Inferior parietal cortex (tissue), 1 donor: ENCODE data around the gene KDM3A.
A peak's percentile ranks its signal among the peaks of the same experiment; 100 is the strongest.
"Not testable (repeated sequence)": the region's sequence is repeated elsewhere in the genome, so short reads cannot be mapped to it uniquely, and the experiment has no call there.

Source experiments
- DNase-seq: peaks from one replicate; pipeline ENCODE4 v3.0.0-alpha.2; 2016; ENCODE audit errors: extremely low spot score

KDM3A gene

DNA sequence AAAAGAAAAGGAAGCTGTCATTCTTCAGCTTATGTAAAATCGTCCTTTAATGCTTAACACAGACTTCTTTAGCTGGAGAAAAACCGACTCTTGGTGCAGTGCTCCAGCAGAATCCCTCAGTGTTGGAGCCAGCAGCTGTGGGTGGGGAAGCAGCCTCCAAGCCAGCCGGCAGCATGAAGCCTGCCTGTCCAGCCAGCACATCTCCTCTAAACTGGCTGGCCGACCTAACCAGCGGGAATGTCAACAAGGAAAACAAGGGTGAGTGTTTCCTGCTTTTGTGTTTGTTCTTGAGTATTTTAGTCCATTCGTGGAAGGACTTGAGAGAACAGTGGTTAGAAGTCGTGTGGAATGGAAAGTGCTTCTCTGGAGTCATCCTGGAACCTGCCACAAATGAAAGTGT lies 38.9 kb downstream of the KDM3A start:
- no peak for DNase-seq

DNA sequence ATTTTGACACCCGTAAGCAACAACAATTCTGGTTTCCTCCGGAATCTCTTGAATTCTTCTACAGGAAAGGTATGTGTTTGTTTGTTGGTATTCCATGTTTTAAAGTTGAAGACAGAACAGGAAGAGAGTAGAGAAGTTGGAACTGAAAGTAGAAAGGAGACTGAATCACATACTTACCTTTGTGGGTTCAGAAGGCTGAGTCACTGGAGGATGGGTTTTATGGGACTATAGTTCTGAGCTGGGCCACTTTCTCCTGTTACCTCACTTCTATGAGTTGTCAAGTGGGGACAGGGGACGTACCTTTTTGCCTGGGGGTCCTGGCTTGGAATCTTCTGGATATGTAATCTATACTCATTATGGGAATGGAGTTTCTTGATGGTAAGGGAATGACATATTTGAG lies 40.9 kb downstream of the KDM3A start:
- DNase-seq: no peak

DNA sequence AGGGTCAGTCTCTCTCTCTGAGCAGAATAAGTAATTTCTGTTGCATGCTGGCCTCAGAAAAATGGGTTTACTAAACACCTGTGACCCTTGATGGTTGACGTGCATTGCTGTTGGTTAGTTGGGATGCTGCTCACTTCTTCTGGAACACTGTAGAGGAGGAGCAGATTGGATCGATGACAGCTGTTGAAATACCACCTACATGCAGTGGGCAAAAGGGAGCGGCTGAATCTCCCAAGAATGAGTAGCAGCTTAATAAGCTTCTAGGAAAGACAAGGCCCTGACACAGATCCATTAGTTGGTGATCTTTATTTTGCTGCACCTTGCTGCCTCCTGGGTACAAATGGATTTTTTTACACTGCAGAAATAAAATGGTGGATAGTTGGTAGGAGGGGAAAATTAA lies 43.2 kb downstream of the KDM3A start:
- no peak for DNase-seq

DNA sequence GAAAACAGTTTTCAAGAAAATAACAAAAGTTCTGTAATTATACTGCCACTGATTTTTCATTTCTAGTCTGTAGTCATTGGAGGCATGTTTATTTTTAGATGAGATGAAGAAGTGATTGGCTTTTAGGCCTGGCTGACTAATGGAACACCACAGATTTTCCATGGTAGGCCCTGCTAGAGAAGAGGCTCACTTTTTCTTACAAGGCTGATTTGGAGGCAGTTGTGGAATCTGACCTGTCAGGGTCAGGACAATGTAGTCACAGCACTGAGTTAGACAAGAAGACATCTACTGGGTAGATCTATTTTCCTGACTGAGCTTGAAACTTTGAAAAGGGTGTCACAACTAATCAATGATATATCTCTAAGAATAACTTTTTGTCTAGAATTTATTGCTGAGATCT lies 43.9 kb downstream of the KDM3A start:
- DNase-seq: no peak

DNA sequence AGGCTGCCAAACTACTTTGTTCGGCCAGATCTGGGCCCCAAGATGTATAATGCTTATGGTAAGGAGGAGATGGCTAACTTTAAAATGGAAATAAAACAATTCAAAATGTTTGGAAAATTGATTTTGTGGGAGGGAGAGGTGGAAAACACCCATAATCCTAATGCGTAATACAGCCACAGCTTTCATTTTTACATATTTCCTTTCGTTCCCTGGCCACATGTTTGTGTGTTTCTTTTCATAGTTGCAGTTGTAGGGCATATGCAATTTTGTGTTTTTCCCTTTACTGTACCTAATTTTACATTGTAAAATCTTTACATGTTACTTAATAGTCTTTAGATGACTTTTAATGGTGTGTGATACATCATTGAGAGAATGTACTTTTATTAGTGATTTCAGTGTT lies 44.6 kb downstream of the KDM3A start:
- no peak for DNase-seq

DNA sequence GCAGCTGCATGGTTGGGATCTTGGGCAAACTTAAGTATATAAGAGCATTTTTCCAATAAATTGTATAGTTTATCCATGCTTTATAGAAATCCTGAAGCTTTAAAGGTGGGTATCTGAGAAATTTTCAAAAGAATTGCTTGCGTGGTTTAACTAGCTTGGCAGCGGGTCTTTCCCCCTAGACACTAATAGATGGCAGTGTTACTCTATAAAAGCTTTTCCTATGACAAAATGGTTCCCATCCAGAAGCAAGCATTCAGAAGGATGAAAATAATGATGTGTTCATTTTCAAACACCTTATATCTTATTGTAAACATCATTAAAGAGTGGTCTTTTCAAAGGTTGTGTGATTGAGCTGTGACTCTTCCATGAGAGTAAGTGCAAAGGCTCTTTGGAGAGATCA lies 45.9 kb downstream of the KDM3A start:
- no peak for DNase-seq

DNA sequence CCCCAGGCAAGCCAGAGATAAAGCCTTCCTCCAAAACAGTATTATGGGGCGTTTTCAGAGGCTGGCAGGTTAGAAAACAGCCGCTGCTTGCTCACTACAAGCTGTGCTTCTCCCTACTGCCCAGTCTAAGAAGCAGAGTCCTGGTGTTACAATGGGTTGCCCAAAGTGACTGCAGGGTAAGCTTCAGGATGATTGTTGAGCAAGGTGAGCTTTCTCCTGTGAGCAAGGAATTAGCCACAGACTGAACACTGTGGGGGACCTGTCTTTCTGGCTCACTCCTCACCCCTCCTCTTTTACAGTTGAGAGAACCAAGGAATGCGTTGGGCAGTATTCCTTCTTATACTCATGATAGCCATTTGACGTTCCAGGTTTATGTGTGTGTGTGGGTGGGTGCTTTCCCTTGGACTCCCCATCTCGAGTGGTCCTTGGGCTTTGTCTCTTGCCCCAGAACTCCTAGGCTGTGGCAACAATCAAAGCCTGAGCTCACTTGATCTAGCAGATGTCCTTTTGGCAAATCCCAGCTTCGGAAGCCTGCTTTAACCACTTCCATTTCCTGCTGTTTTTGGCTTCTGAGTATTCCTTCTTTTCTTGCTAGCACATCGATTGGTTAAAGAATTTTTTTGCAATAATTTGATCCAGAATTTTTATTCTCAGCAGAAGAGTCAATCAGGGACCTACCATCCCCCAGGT lies 47.5 kb downstream of the KDM3A start:
- no peak for DNase-seq

DNA sequence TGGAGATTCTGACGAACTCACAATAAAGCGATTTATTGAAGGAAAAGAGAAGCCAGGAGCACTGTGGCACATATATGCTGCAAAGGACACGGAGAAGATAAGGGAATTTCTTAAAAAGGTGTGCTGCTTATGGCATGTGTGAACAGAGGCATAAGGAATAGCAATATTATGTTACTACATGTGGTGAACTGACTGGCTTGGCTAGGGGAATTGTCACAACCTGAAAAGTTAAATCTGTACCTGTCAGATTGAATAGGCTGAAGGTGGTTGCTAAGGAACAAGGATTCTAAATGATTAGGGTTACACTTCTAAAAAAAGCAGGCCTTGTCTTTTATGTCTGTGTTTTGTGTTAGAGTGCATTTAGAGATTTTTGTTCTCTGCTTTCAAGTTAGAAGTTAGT lies 48.4 kb downstream of the KDM3A start:
- no peak for DNase-seq

DNA sequence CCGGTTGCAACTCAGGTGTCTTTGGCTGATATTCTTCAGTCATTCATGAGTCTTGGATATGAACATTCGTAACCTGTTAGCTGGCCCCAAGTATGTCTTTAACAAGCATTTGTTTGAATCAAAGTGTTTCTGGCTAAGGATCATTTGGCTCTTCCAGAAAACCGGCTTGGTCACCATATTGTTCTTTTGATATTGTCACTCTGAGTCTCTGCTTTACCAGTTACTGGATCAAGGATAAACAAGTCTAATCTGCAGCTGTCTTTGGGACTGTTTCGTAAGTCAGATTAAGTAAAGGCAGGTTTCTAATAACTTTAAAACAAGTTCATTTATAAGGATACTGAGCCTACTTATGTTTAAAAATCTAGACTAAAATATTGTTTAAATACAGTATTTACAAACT lies 49.1 kb downstream of the KDM3A start:
- no peak for DNase-seq

DNA sequence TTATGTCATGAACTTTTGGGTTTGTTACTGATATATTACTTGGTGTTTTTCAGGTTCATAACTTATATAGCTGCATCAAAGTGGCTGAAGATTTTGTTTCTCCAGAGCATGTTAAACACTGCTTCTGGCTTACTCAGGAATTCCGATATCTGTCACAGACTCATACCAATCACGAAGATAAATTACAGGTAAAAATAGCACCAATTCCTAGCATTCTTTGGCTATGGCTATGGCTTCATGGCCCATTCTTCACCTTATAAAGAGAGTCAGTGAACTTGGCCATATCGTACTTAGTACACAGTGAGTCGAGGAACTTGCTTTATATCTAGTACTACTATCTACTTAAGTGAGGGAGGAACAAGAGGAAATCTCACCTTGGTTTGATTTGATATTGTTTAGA lies 49.9 kb downstream of the KDM3A start:
- no peak for DNase-seq

DNA sequence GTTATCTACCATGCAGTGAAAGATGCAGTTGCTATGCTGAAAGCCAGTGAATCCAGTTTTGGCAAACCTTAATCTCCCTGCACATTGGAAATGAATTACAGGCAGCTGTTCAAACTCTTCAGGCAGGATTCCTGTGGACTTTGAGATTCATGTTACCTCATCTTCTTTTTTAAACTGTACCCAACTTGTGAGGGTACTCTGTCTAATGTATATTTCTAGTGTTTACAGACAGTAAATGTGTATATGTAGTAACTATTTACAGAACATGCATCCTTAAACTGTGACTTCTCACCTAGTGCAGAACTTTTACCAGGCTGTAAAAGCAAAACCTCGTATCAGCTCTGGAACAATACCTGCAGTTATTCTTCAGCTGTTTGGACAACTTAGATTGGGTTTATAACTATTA lies 50.9 kb downstream of the KDM3A start:
- DNase-seq: no peak

DNA sequence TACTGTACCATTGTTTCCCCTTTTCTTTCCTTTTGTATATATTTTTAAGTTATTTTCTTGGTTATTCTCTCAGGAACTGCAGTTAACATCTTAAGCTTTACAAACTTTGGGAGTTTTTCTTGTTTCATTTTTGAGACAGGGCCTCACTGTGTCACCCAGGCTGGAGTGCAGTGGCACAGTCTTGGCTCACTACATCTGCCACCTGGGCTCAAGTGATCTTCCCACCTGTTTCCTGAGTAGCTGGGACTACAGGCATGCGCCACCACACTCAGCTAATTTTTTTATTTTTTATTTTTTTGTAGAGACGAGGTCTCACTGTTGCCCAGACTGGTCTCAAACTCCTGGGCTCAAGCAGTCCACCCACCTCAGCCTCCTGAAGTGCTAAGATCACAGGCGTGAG lies 55.2 kb downstream of the KDM3A start:
- DNase-seq: not testable (repeated sequence)

DNA sequence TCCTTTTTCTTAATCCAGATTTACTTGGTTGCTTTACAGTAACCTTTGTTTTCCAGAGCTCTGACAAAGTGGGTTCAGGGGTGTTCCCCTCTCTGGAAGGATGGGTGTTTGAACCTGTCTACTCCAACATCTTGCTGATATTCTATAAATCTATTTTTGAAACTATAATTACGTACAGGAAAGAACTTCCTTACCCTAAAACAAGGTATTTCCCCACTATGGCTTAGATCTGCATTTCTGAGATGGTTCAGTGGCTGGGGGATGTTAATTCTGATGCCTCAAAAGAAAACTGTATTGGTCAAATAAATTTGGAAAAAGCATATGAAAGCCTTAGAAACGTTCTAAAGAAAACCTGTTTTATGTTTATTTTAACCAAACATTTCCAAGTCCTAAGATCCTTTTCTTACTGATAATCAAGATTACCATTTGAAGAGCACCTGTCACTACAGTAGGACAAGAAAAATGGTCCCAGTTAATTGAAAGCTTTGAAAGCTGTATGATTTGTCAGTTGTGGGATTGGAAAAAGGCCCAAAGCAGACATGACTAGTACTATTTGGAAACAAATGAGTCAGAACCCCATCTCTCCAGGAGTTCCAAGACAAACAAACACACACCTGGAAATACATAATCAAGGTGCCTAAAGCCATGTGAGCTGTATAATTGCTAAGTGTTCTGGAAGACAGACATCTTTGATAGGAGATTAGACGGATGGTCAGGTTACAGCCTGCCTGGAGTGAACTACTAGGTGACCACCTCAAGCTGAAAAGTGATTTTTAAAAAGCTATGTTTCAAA lies 57.5 kb downstream of the KDM3A start:
- no peak for DNase-seq

DNA sequence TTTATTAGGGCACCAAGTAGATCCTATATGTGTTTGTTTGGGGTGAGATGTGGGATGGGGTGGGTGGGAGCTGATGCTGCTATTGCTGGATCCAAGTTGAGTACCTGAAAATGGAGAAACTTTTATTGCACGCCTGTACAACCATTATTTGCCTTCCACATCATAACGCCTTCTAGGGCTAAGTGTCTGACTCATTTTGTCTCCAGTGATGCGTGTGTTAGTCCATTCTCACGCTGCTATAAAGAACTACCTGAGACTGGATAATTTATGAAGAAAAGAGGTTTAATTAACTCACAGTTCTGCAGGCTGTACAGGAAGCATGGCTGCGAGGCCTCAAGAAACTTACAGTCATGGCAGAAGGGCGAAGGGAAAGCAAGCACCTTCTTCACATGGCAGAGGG lies 58.2 kb downstream of the KDM3A start:
- DNase-seq: no peak

DNA sequence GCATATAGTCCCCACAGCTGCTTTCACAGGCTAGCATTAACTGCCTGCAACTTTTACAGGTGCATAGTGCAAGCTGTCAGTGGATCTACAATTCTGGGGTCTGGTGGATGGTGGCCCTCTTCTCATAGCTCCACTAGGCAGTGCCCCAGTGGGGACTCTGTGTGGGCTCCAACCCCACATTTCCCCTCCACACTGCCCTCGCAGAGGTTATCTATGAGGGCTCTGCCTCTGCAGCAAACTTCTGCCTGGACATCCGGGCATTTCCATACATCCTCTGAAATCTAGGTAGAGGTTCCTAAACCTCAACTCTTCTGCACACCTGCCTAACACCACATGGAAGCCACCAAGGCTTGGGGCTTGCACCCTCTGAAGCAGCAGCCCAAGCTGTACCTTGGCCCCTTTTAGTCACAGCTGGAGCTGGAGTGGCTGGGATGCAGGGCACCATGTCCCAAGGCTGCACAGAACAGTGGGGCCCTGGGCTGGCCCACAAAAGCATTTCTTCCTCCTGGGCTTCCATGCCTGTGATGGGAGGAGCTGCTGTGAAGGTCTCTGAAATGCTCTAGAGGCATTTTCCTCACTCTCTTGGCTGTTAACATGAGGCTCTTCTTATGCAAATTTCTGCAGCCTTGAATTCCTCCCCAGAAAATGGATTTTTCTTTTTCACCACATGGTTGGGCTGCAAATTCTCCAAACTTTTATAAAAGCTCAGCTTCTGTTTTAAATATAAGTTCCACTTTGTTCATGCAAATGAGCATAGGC lies 59.3 kb downstream of the KDM3A start:
- no peak for DNase-seq

DNA sequence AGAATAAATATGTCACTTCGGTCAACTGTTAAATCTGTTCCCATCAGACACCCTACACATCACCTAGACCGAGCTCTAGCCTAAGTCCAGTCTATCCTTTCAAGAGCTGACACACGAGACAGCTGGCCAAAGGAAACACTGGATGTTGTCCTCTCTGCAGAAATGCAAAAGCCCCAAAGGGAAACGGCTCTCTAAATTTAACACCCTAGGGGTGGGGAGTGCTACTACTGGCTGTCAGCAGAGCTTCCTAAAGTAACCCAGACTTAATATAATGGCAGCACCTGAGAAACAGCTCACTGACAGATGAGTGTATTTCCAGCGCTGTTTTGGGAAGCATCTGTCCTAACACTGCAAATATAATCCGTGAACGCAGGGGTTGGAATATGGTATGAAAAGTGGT lies 66.4 kb downstream of the KDM3A start:
- no peak for DNase-seq

DNA sequence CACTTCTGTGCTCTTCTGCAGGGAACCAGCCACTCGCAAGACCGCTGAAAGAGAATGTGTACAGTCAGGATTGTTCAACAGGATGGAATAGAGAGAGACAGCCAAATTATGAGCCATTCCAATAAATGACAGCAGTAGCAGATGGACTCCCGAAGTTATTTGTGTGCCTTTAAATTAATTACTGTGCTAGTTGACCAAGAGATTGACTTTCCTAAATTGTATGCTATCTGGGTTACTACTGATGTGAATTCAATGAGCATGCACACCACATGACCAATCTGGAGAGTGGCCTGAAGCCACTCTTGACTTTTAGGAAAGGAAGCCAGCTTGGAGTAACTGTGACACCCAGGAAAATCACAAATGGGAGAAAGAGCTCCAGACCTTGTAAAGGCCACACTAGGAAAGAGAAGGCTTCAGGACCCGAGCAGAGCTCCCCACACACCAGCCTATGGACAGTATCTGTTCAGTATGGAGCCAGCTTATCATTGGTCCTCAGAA lies 69.3 kb downstream of the KDM3A start:
- DNase-seq: no peak

DNA sequence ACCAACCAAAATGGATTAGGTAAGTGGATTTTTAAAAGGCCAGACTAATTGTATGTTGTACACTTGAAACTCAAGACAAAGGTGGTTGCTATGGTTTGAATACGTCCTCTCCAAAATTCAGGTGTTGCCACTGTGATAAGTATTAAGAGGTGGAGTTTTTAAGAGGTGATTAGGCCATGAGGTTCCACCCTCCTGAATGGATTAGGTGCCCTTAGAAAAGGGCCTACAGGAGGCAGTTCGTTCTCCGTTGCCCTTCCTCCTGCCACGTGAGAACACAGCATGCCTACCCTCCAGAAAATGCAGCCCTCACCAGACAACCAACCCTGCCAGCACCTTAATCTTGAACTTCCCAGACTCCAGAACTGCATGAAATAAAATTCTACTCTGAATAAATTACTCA lies 70.9 kb downstream of the KDM3A start:
- no peak for DNase-seq

DNA sequence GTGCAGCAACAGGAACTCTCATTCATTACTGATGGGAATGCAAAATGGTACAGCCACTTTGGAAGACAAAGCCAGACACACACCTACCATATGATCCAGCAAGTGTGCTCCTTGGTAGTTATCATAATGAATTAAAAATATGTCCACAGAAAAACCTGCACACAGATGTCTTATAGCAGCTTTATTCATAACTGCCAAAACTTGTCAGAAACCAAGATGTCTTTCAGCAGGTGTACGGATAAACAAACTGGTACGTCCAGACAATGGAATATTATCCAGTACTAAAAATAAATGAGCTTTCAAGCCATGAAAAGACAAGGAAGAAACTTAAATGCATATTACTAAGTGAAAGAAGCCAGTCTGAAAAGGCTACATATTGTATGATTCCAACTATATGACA lies 71.7 kb downstream of the KDM3A start:
- DNase-seq: no peak

DNA sequence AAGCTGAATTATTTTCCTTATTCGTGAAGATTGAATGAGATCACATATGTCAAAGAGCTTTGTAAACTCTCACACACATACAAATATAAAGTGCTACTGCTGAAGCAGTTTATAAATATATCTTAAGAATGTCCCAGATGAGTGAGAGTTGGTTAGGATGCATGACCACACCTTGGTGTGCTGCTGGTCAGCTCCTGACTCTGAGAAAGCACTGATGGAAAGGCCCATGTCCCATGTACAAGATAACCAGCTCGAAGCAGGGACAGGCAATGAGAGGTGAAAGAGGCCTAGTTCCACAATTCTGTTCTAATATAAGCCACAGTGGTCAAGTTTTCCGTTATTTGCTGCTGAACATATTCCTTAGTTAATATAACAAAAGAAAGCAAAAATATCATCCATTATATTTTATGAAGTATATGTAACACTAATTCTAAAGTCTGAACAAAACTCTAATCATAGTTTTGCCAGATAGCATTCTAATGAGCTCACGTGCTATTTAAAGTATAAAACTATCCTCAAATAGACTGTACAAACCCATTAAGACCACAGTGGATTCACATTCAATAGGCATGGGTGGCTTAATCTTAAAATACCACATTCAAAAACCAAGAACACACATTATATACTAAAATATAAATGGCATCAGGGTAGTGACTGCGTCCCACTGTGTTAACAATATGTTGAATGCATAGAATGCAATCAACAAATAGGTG lies 72.9 kb downstream of the KDM3A start:
- no peak for DNase-seq

DNA sequence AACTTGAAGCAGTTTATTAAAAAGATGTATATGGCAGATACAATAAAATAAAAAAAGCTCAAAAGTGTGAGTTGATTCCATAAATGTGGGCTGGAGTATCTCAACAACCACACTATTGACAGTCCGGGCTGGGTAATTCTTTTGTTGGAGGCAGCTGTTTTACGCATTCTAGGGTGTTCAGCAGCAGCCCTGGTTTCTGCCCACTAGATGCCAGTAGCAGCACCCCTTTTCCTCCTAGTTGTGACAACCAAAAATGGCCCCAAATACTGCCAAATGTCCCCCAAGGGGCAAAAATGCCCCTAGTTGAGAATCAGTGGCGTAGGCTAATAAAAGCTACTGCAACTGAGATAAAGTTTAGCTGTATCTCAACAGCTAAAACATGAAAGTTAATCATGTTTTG lies 77.3 kb downstream of the KDM3A start:
- peak; percentile 56 for DNase-seq

DNA sequence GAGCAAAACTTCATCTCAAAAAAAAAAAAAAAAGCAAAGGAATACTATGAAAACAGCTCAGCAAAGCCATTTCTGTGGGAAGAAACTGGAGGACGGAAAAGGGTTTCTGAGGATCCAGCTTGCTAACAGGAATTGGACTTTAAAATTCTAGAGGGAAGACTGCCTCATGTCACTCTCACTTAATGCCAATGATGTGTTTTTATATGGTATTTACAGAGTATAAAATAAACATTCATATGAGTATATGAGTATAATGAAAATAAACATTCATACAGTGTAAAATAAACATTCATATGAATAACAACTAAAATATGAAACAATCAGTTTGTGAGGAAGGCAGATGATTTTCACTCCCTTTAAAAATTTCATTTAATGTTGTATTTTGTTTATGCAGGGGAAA lies 78.2 kb downstream of the KDM3A start:
- no peak for DNase-seq
